ENCODE data around the gene IQCF5. TPM values are rescaled to one million over a fixed set of nuclear protein-coding genes. Genes with fewer than 3 reads are reported as not detected.

The IQCF5 gene
- total RNA-seq: not detected
- not detected for polyA plus RNA-seq
- long read RNA-seq, donor 1: 0 reads
- long read RNA-seq, donor 2: 0 reads
- long read RNA-seq, donor 3: 0 reads
- long read RNA-seq, donor 4: 0 reads
- long read RNA-seq, donor 5: 0 reads

- TF ChIP-seq, protein P1, sequence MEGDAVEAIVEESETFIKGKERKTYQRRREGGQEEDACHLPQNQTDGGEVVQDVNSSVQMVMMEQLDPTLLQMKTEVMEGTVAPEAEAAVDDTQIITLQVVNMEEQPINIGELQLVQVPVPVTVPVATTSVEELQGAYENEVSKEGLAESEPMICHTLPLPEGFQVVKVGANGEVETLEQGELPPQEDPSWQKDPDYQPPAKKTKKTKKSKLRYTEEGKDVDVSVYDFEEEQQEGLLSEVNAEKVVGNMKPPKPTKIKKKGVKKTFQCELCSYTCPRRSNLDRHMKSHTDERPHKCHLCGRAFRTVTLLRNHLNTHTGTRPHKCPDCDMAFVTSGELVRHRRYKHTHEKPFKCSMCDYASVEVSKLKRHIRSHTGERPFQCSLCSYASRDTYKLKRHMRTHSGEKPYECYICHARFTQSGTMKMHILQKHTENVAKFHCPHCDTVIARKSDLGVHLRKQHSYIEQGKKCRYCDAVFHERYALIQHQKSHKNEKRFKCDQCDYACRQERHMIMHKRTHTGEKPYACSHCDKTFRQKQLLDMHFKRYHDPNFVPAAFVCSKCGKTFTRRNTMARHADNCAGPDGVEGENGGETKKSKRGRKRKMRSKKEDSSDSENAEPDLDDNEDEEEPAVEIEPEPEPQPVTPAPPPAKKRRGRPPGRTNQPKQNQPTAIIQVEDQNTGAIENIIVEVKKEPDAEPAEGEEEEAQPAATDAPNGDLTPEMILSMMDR (IDR thresholded peaks at IDR 0.05; ENCODE audit: control extremely low read depth, extremely low read depth): no peak
- no peak within 1 kb of the TSS for H3K4me3 ChIP-seq
- WGBS, 2 donors: 86 to 95% methylated on average over 4 of the region's 4 CpGs
These were observed at the start of gene IQCF5 for GRCh38 chr3:51875501-51875900. IQCF5 (minus strand) TSS chr3:51875601; CDS start chr3:51875531, 70 bp downstream.

DNA sequence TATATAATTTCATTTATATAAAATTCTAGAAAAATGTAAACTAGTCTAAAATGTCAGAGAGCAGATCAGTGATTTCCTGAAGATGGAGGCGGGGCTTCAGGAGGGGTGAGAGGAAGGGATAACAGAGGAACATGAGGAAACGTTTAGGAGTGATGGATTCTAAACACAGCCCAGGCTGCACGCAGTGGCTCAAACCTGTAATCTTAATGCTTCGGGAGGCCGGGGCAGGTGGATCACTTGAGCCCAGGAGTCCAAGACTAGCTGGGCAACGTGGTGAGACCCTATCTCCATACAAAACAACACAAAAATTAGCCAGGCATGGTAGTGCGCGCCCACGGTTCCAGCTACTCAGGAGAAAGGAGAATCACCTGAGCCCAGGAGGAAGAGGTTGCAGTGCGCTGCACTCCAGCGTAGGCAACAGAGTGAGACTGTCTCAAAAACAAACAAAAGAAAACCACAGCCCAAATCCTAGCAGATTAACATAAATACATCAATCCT lies 45.7 kb upstream of the IQCF5 start:
- ATAC-seq (ENCODE audit: insufficient read depth, low FRiP score): no peak
- Histone ChIP-seq H3K27me3 (ENCODE audit: control insufficient read depth in 3 of 3, insufficient read depth in 3 of 3, low read length in 2 of 3) (no peaks in the 10 kb centered on the region), H3K4me3 (no peak overlapping the region), H3K4me1 (ENCODE audit: control insufficient read depth in 5 of 5, insufficient read depth in 5 of 5, low read length in 5 of 5) (no peaks in the 10 kb centered on the region), H3K27ac (ENCODE audit: low read depth in 1 of 2, low read length in 1 of 2) (no peak overlapping the region), H3K36me3 (ENCODE audit: control insufficient read depth in 4 of 4, insufficient read depth in 4 of 4, low read length in 4 of 4) (no peaks in the 10 kb centered on the region), H3K9me3 (ENCODE audit: control insufficient read depth in 4 of 4, insufficient read depth in 3 of 4, low read length in 3 of 4) (no peaks in the 10 kb centered on the region), H3K9ac (ENCODE audit: insufficient read depth in 1 of 2, low read length in 2 of 2) (no peak overlapping the region)
- TF ChIP-seq, protein P1 (IDR thresholded peaks at IDR 0.05; ENCODE audit: control extremely low read depth, extremely low read depth): no peak
- WGBS, 2 donors: 79 to 82% methylated on average over 11 of the region's 11 CpGs
- no peak for DNase-seq

More at GRCh38 chr3:51875501-51875900, at the start of gene IQCF5:
- H3K27ac ChIP-seq (ENCODE audit: low read depth in 1 of 2, low read length in 1 of 2): no peak within 1 kb of the TSS
- DNase-seq: no peak
- ATAC-seq (ENCODE audit: insufficient read depth, low FRiP score): no peak
- H3K9ac ChIP-seq (ENCODE audit: insufficient read depth in 1 of 2, low read length in 2 of 2): no peak within 1 kb of the TSS
- H3K36me3 ChIP-seq (ENCODE audit: control insufficient read depth in 4 of 4, insufficient read depth in 4 of 4, low read length in 4 of 4): no peaks in the 10 kb centered on the region
- H3K27me3 ChIP-seq (ENCODE audit: control insufficient read depth in 3 of 3, insufficient read depth in 3 of 3, low read length in 2 of 3): no peaks in the 10 kb centered on the region
- H3K9me3 ChIP-seq (ENCODE audit: control insufficient read depth in 4 of 4, insufficient read depth in 3 of 4, low read length in 3 of 4): no peaks in the 10 kb centered on the region
- H3K4me1 ChIP-seq (ENCODE audit: control insufficient read depth in 5 of 5, insufficient read depth in 5 of 5, low read length in 5 of 5): no peaks in the 10 kb centered on the region

DNA sequence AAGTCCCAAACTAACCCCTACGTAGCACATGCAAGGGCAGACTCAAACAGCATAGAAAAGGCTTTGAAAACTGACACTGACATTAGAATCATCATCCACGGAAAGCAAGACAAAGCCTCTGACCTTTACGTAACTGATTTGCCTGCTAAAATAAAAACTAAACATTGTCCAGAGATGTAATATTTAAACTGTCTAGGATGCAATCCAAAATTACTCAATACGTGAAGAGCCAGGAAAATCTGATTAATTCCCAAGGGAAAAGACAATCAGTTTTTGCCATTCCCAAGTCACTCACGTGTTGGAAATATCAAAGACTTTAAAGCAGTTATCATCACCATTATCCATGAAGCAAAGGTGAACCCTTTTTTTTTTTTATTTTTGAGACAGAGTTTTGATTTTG lies 41.0 kb upstream of the IQCF5 start:
- TF ChIP-seq, protein P1 (IDR thresholded peaks at IDR 0.05; ENCODE audit: control extremely low read depth, extremely low read depth): no peak
- no peak overlapping the region for H3K27ac ChIP-seq (ENCODE audit: low read depth in 1 of 2, low read length in 1 of 2)
- DNase-seq (no peak), ATAC-seq (ENCODE audit: insufficient read depth, low FRiP score) (no peak)
- H3K36me3 ChIP-seq (ENCODE audit: control insufficient read depth in 4 of 4, insufficient read depth in 4 of 4, low read length in 4 of 4): no peaks in the 10 kb centered on the region
- H3K9me3 ChIP-seq (ENCODE audit: control insufficient read depth in 4 of 4, insufficient read depth in 3 of 4, low read length in 3 of 4): no peaks in the 10 kb centered on the region
- 64 to 68% methylated on average over 5 of the region's 5 CpGs for WGBS, 2 donors
- H3K27me3 ChIP-seq (ENCODE audit: control insufficient read depth in 3 of 3, insufficient read depth in 3 of 3, low read length in 2 of 3): no peaks in the 10 kb centered on the region
- H3K4me3 ChIP-seq: no peak overlapping the region
- no peaks in the 10 kb centered on the region for H3K4me1 ChIP-seq (ENCODE audit: control insufficient read depth in 5 of 5, insufficient read depth in 5 of 5, low read length in 5 of 5)
- no peak overlapping the region for H3K9ac ChIP-seq (ENCODE audit: insufficient read depth in 1 of 2, low read length in 2 of 2)

- Histone ChIP-seq H3K36me3 (ENCODE audit: control insufficient read depth in 4 of 4, insufficient read depth in 4 of 4, low read length in 4 of 4) (no peaks in the 10 kb centered on the region), H3K27me3 (ENCODE audit: control insufficient read depth in 3 of 3, insufficient read depth in 3 of 3, low read length in 2 of 3) (no peaks in the 10 kb centered on the region), H3K4me1 (ENCODE audit: control insufficient read depth in 5 of 5, insufficient read depth in 5 of 5, low read length in 5 of 5) (no peaks in the 10 kb centered on the region), H3K27ac (ENCODE audit: low read depth in 1 of 2, low read length in 1 of 2) (no peak overlapping the region), H3K4me3 (no peak overlapping the region), H3K9ac (ENCODE audit: insufficient read depth in 1 of 2, low read length in 2 of 2) (no peak overlapping the region), H3K9me3 (ENCODE audit: control insufficient read depth in 4 of 4, insufficient read depth in 3 of 4, low read length in 3 of 4) (peaks cover 0 to 4% (median 0%) of the 10 kb centered on the region in 4 donors)
- ATAC-seq (ENCODE audit: insufficient read depth, low FRiP score): no peak
- TF ChIP-seq, protein P1 (IDR thresholded peaks at IDR 0.05; ENCODE audit: control extremely low read depth, extremely low read depth): no peak
- 82 to 88% methylated on average over 4 of the region's 4 CpGs for WGBS, 2 donors
- no peak for DNase-seq
These were observed 32.6 kb upstream of the IQCF5 start for GRCh38 chr3:51908026-51908425.
